GM19351 (cell line): ENCODE data around the gene POU6F1.
"Not testable (repeated sequence)": the region's sequence is repeated elsewhere in the genome, so short reads cannot be mapped to it uniquely, and the experiment has no call there.

ENCODE experiments used
- ATAC-seq: cut with Tn5 transposase; IDR thresholded peaks from one replicate; pipeline ENCODE4 v1.9.1; 2021; ENCODE audit warnings: mild to moderate bottlenecking, moderate library complexity; ENCODE audit not compliant: unreplicated experiment

POU6F1 gene

GRCh38 chr12:51227962-51228361, 10.1 kb upstream of the POU6F1 start:
- ATAC-seq = no peak

- not testable (repeated sequence) for ATAC-seq
These were observed 9.2 kb upstream of the POU6F1 start for GRCh38 chr12:51227112-51227511.

- ATAC-seq = no peak
These were observed 7.9 kb upstream of the POU6F1 start for GRCh38 chr12:51225771-51226170.

GRCh38 chr12:51225234-51225633, 7.4 kb upstream of the POU6F1 start:
- no peak for ATAC-seq

GRCh38 chr12:51224625-51225024, 6.8 kb upstream of the POU6F1 start:
- ATAC-seq = no peak

GRCh38 chr12:51222461-51222860, 4.6 kb upstream of the POU6F1 start:
- ATAC-seq = no peak

GRCh38 chr12:51219857-51220256, 2.0 kb upstream of the POU6F1 start:
- not testable (repeated sequence) for ATAC-seq

GRCh38 chr12:51219322-51219721, 1.5 kb upstream of the POU6F1 start:
- ATAC-seq = no peak

GRCh38 chr12:51218607-51219161, 822 bp upstream of the POU6F1 start:
- ATAC-seq = no peak

GRCh38 chr12:51217133-51217967, 512 bp downstream of the POU6F1 start:
- ATAC-seq = peak; percentile 41

GRCh38 chr12:51216642-51217041, 1.2 kb downstream of the POU6F1 start:
- ATAC-seq = no peak

- no peak for ATAC-seq
These were observed 3.0 kb downstream of the POU6F1 start for GRCh38 chr12:51214895-51215294.

GRCh38 chr12:51210690-51211395, 7.0 kb downstream of the POU6F1 start:
- ATAC-seq = no peak

- no peak for ATAC-seq
These were observed 8.6 kb downstream of the POU6F1 start for GRCh38 chr12:51209259-51209658.

- ATAC-seq = no peak
These were observed 9.7 kb downstream of the POU6F1 start for GRCh38 chr12:51208016-51208660.

- ATAC-seq = no peak
These were observed 12.5 kb downstream of the POU6F1 start for GRCh38 chr12:51205350-51205749.

- no peak for ATAC-seq
These were observed 15.1 kb downstream of the POU6F1 start for GRCh38 chr12:51202718-51203117.

- ATAC-seq = no peak
These were observed 17.1 kb downstream of the POU6F1 start for GRCh38 chr12:51200806-51201205.

GRCh38 chr12:51200156-51200555, 17.7 kb downstream of the POU6F1 start:
- no peak for ATAC-seq

GRCh38 chr12:51199366-51199945, 18.4 kb downstream of the POU6F1 start:
- no peak for ATAC-seq
